Left lung (tissue), 10 donors: ENCODE measurements around the gene GALNT2. TPM values are rescaled to one million over a fixed set of nuclear protein-coding genes. Genes with fewer than 3 reads are reported as not detected.

Experiments used
- ATAC-seq: fragments of 200-7000 bp; cut with Tn5 transposase; one replicate; pipeline ENCODE4 v1.9.1; 2020; ENCODE audit warnings: moderate library complexity
- DNase-seq, 4 donors: peaks; one replicate each; pipeline ENCODE4 v3.0.0-alpha.2; 2013 to 2020
- H3K27ac ChIP-seq, 2 donors: fragments of 200-600 bp; sonication (generic) in 1 of 2; one replicate each; pipeline versions ENCODE4 v1.5.0 to v1.8.0; 2020 to 2021
- H3K27me3 ChIP-seq, 2 donors: fragments of 200-600 bp; sonication (generic) in 1 of 2; one replicate each; pipeline versions ENCODE4 v1.5.0 to v1.8.0; 2020 to 2021
- H3K36me3 ChIP-seq, 2 donors: fragments of 200-600 bp; sonication (generic) in 1 of 2; one replicate each; pipeline versions ENCODE4 v1.5.0 to v1.8.0; 2020 to 2021
- H3K4me1 ChIP-seq, 2 donors: fragments of 200-600 bp; one replicate each; pipeline ENCODE4 v1.8.0; 2021
- H3K4me3 ChIP-seq, 2 donors: fragments of 200-600 bp; sonication (generic) in 1 of 2; one replicate each; pipeline versions ENCODE4 v1.5.0 to v1.8.0; 2020 to 2021; ENCODE audit warnings: mild to moderate bottlenecking in 1 of 2
- H3K9me3 ChIP-seq, 2 donors: fragments of 200-600 bp; sonication (generic) in 1 of 2; one replicate each; pipeline versions ENCODE4 v1.5.0 to v1.8.0; 2020 to 2021
- intact Hi-C, 2 donors: fragments of 100-400 bp; cut with DNase I; formaldehyde crosslinking; loops; one replicate each; pipeline versions ENCODE4 v1.11.2 to v1.14.2; 2022
- polyA plus RNA-seq, 6 donors: library from polyadenylated mRNA; unstranded; fragments of 120-200 nt; gene quantifications; one replicate each; pipeline ENCODE4 v1.2.1, GENCODE V29; 2013; ENCODE audit not compliant: insufficient read length in 6 of 6
- total RNA-seq, 2 donors: library from RNA; stranded (reverse); fragmentation: NEBNext Ultra II Directional; extraction: Animal tissue kit (Norgen Biotek cat#: 25700); gene quantifications; one replicate each; pipeline ENCODE4 v1.2.1, GENCODE V29; 2021
- TF ChIP-seq, protein P1 (sequence below), 2 donors: fragments of 200-600 bp; sonication (generic) in 1 of 2; IDR thresholded peaks; one replicate each; pipeline versions ENCODE4 v1.5.0 to v1.8.0; 2021; ENCODE audit warnings: antibody characterized with exemption in 2 of 2
- donor health status: DM: no; HTN: yes; CAD: no.
- donor health status: DM: no; HTN: no; CAD: no.

The GALNT2 gene
- total and polyA plus RNA-seq, 8 donors: 27.6 to 114 (median 40.0) TPM

DNA sequence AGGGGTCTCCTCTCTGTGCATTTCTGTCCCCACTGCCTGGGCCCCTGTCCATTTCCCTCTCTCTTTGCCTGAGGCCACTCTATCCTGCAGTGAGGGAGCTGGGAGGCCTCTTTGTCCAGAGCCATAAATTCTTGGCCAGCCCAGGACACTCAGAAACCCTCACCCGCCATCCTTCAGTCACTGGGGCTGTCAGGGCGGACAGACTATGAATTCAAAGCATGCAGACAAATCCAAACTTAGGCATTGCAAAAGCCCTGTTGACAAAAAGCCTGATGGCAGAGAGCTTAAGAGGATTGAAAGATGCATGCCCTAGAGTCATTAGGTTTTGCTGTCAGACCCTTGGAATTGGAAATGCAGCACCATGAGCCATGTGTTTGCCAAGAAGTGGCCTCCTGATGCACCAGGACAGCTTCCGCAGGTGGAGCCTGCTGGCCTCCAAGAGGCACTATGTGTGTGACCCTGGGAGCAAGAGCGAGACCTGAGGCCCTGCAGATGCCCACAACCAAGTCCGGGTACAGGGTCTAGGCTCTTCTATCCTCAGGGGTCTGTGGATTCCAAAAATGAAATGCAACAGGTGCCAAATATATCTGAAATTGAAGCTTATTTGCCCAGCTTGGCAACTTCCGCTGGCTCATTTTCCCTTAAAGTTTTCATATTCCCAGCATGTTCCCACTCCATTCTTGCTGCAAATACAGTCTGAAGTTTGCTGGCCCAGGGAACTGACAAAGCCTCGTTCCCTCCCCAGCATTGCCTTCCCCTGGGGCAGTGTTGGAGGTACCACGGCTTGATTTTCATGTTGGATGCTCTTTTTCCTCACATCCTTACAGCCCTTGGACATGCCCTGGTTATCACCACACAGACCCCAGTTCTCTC lies 181.2 kb downstream of the GALNT2 start:
- ATAC-seq: no peak
- no peak overlapping the region for H3K27ac ChIP-seq
- intact Hi-C loops: no loop called here
- no peaks in the 10 kb centered on the region for H3K27me3 ChIP-seq
- H3K4me3 ChIP-seq: no peak overlapping the region
- TF ChIP-seq, protein P1, sequence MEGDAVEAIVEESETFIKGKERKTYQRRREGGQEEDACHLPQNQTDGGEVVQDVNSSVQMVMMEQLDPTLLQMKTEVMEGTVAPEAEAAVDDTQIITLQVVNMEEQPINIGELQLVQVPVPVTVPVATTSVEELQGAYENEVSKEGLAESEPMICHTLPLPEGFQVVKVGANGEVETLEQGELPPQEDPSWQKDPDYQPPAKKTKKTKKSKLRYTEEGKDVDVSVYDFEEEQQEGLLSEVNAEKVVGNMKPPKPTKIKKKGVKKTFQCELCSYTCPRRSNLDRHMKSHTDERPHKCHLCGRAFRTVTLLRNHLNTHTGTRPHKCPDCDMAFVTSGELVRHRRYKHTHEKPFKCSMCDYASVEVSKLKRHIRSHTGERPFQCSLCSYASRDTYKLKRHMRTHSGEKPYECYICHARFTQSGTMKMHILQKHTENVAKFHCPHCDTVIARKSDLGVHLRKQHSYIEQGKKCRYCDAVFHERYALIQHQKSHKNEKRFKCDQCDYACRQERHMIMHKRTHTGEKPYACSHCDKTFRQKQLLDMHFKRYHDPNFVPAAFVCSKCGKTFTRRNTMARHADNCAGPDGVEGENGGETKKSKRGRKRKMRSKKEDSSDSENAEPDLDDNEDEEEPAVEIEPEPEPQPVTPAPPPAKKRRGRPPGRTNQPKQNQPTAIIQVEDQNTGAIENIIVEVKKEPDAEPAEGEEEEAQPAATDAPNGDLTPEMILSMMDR (IDR thresholded peaks at IDR 0.05): no peak
- no peak for DNase-seq
- H3K36me3 ChIP-seq: peaks cover 0 to 99% of the 10 kb centered on the region in 2 donors
- no peaks in the 10 kb centered on the region for H3K4me1 ChIP-seq
- H3K9me3 ChIP-seq: no peaks in the 10 kb centered on the region

DNA sequence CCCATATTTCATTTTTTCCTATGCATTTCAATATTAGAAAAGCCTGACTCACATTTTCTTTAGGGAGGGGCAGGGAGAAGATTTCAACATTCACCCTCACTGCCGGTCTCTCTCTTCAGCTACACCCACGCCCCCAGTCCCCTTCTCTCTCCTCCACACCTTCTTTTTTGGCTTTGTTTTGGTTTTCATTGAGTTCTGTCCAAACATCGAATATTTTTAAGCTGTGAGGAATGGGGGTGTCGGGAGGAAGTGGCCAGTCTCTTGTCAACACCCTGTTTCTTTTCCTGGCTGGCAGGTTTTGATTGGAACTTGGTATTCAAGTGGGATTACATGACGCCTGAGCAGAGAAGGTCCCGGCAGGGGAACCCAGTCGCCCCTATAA lies 181.8 kb downstream of the GALNT2 start:
- Histone ChIP-seq H3K4me1 (no peaks in the 10 kb centered on the region), H3K4me3 (no peak overlapping the region), H3K27me3 (no peaks in the 10 kb centered on the region), H3K9me3 (no peaks in the 10 kb centered on the region), H3K36me3 (peaks cover 0 to 97% of the 10 kb centered on the region in 2 donors), H3K27ac (no peak overlapping the region)
- TF ChIP-seq, protein P1 (IDR thresholded peaks at IDR 0.05): no peak
- DNase-seq: no peak
- ATAC-seq: no peak
- intact Hi-C loops: no loop called here

DNA sequence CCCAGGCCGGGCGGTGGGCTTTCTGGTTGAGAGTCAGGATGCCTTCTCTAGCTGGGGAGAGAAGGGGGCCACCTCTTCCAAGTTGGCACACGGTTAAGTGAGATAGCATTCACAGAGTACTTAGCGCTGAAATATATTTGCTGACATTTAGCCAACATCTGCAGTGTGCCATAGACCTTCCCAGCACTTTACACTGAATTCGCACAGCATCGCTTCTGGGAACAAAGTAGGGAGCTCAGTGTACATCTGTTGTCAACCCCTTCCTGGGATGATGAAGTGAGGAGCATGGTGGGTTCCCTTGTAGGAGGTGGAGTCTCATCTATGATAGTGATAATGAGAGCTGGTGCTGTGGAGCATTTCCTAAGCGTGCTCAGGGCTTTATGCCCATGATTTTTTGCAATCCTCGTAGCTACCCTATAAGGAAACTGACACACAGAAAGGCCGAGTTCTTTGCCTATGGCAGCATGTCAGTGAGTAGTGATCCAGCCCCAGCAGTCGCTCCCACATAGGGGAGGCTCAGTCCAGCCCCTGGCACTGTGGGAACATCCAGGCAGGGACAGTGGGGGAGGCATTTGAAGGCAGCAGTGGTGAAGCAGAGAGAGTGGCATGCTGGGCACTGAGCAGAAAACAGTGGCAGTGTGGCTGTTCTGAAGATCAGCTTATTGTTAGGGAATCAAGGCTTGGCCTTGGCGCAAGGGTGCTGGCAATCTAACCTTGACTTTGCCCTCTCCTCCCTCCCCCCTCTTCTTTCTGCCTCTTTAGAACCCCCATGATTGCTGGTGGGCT lies 182.8 kb downstream of the GALNT2 start:
- intact Hi-C loops: no loop called here
- Histone ChIP-seq H3K4me3 (no peak overlapping the region), H3K9me3 (no peaks in the 10 kb centered on the region), H3K36me3 (peaks cover 0 to 97% of the 10 kb centered on the region in 2 donors), H3K27ac (no peak overlapping the region), H3K4me1 (no peaks in the 10 kb centered on the region), H3K27me3 (no peaks in the 10 kb centered on the region)
- no peak for DNase-seq
- ATAC-seq: no peak
- TF ChIP-seq, protein P1 (IDR thresholded peaks at IDR 0.05): no peak

DNA sequence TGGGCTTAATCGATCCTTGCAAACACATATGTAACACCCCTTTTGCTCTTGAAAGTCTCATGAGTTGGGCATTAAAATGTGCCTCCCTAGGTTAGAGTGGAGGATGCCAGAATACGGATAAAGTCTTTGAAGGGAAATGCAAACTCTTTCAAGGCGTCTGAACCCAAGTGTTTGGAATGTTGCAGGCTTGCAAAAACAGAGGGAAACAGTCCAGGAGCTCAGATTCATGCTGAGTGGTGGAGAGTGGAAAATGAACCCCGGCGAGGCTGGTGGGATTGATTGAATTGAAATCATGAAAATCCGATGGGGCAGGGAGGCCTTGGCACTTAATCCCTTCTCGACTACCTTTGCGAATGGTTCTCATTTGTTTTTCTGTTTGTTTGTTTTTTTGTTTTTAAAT lies 183.6 kb downstream of the GALNT2 start:
- Histone ChIP-seq H3K27me3 (no peaks in the 10 kb centered on the region), H3K9me3 (no peaks in the 10 kb centered on the region), H3K36me3 (peaks cover 0 to 97% of the 10 kb centered on the region in 2 donors), H3K27ac (no peak overlapping the region), H3K4me3 (no peak overlapping the region), H3K4me1 (no peaks in the 10 kb centered on the region)
- ATAC-seq (no peak), DNase-seq (no peak)
- TF ChIP-seq, protein P1 (IDR thresholded peaks at IDR 0.05): no peak
- intact Hi-C loops: no loop called here

DNA sequence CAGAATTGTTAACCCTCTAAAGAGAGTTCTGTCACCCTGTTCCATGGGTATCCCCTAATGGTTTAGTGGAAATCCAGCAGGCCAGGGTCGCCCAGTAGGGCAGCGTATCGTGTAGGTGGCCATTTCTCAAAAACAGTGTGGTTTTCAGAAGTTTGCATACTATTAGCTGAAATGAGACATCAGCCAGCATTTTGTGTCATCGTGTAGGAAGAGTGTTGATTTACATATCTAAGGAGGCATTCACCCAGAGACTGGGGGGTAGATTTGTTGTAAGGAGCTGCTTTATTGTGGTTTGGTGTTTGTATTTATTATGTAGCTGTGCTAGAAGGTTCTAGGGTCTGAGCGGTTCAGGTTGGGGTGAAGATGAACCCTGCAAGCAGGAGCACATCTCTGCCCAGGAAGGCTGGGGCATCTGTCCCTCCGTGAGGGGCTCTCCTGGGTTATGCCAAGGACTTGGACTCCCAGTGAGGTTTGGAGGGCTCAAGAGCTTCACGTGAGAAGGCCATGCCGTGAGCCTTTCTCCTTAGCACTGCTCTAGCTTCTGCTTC lies 184.7 kb downstream of the GALNT2 start:
- no peak for ATAC-seq
- peaks cover 0 to 97% of the 10 kb centered on the region in 2 donors for H3K36me3 ChIP-seq

More for the DNA sequence above, 184.7 kb downstream of the GALNT2 start:
- Histone ChIP-seq H3K4me1 (no peaks in the 10 kb centered on the region), H3K27me3 (no peaks in the 10 kb centered on the region), H3K4me3 (no peak overlapping the region), H3K9me3 (no peaks in the 10 kb centered on the region), H3K27ac (no peak overlapping the region)
- DNase-seq: no peak
- intact Hi-C loops: no loop called here
- TF ChIP-seq, protein P1 (IDR thresholded peaks at IDR 0.05): no peak
